CD4-positive, CD25-positive, alpha-beta regulatory T cell (primary cell): ENCODE data around the gene SF3A2. TPM values are rescaled to one million over a fixed set of nuclear protein-coding genes. Genes with fewer than 3 reads are reported as not detected.

Experiments used
- ATAC-seq, 2 donors: fragments of 150-1000 bp; cut with Tn5 transposase; one replicate each; pipeline ENCODE4 v1.10.0; 2021; ENCODE audit warnings: low read depth in 2 of 2, moderate number of reproducible peaks in 2 of 2, moderate library complexity in 1 of 2
- DNase-seq, 3 donors: peaks; one replicate each; pipeline versions ENCODE4 v3.0.0 to v3.0.0-alpha.2; 2012 to 2022; ENCODE audit warnings: mixed read lengths in 1 of 3
- H3K27ac ChIP-seq: one replicate; pipeline ENCODE4 v1.7.0; 2013; ENCODE audit warnings: mild to moderate bottlenecking, low read length; ENCODE audit not compliant: insufficient read depth, poor library complexity, severe bottlenecking
- H3K27me3 ChIP-seq: one replicate; pipeline ENCODE4 v1.7.0; 2013; ENCODE audit warnings: low read length; ENCODE audit not compliant: control insufficient read depth, insufficient read depth
- H3K36me3 ChIP-seq: one replicate; pipeline ENCODE4 v1.7.0; 2013; ENCODE audit warnings: mild to moderate bottlenecking, low read length, moderate library complexity; ENCODE audit not compliant: control insufficient read depth, insufficient read depth
- H3K4me1 ChIP-seq: 2 replicates; pipeline ENCODE4 v1.7.0; 2013; ENCODE audit warnings: mild to moderate bottlenecking, low read length; ENCODE audit not compliant: insufficient read depth, control insufficient read depth, poor library complexity, severe bottlenecking
- H3K4me3 ChIP-seq: one replicate; pipeline ENCODE4 v1.7.0; 2013; ENCODE audit warnings: low read depth, mild to moderate bottlenecking, low read length, moderate library complexity
- H3K9me3 ChIP-seq, 2 experiments: 1 replicate in 1 of 2; 2 replicates in 1 of 2; pipeline ENCODE4 v1.7.0; 2013; ENCODE audit warnings: low read length in 2 of 2, mild to moderate bottlenecking in 1 of 2, moderate library complexity in 1 of 2; ENCODE audit not compliant: control insufficient read depth in 2 of 2
- H3K27ac Mint-ChIP-seq, 3 donors: one replicate each; pipeline ENCODE4 v1.8.0; 2020 to 2022; ENCODE audit warnings: mild to moderate bottlenecking in 3 of 3, mixed read lengths in 3 of 3, moderate library complexity in 2 of 3
- H3K27me3 Mint-ChIP-seq: one replicate; pipeline ENCODE4 v1.8.0; 2022; ENCODE audit warnings: mild to moderate bottlenecking, mixed read lengths
- H3K36me3 Mint-ChIP-seq: one replicate; pipeline ENCODE4 v1.8.0; 2020; ENCODE audit warnings: mixed read lengths
- H3K4me1 Mint-ChIP-seq, 4 donors: one replicate each; pipeline ENCODE4 v1.8.0; 2020 to 2022; ENCODE audit warnings: mixed read lengths in 4 of 4, mild to moderate bottlenecking in 1 of 4
- H3K4me3 Mint-ChIP-seq, 4 donors: one replicate each; pipeline ENCODE4 v1.8.0; 2020 to 2022; ENCODE audit warnings: mild to moderate bottlenecking in 4 of 4, mixed read lengths in 4 of 4, moderate library complexity in 3 of 4
- H3K9me3 Mint-ChIP-seq, 7 donors: one replicate each; pipeline ENCODE4 v1.8.0; 2020 to 2022; ENCODE audit warnings: mixed read lengths in 7 of 7, mild to moderate bottlenecking in 3 of 7, moderate library complexity in 2 of 7
- polyA plus RNA-seq, 4 donors: library from polyadenylated mRNA; unstranded; fragments of 300-500 nt; fragmentation: Illumina TruSeq; gene quantifications; one replicate each; pipeline ENCODE4 v1.2.3, GENCODE V29; 2021
- total RNA-seq: library from RNA; stranded (reverse); gene quantifications from one replicate; pipeline ENCODE4 v1.2.3, GENCODE V29; 2022

SF3A2 gene
- total and polyA plus RNA-seq, 5 donors from 2014 or later: 13.5 to 146 (median 23.0) TPM

GRCh38 chr19:2240881-2241760 lies 4.5 kb downstream of the SF3A2 start:
- Mint-ChIP-seq H3K4me3 (peak overlapping the region; percentile 92 to 100 (median 96)), H3K27ac (peak overlapping the region; percentile 55 to 99 (median 89)), H3K36me3 (peaks cover 16% of the 10 kb centered on the region), H3K4me1 (peaks cover 15 to 67% (median 46%) of the 10 kb centered on the region in 4 donors), H3K9me3 (no peaks in the 10 kb centered on the region), H3K27me3 (peaks cover 13% of the 10 kb centered on the region)
- no peak for ATAC-seq
- Histone ChIP-seq H3K27ac (peak overlapping the region; percentile 99), H3K36me3 (peaks cover 36% of the 10 kb centered on the region), H3K4me3 (peak overlapping the region; percentile 84), H3K27me3 (no peaks in the 10 kb centered on the region), H3K9me3 (no peaks in the 10 kb centered on the region), H3K4me1 (peaks cover 67% of the 10 kb centered on the region)
- no peak for DNase-seq

GRCh38 chr19:2242092-2242537 lies 5.5 kb downstream of the SF3A2 start:
- peaks cover 10% of the 10 kb centered on the region for H3K36me3 Mint-ChIP-seq
- DNase-seq (no peak), ATAC-seq (no peak)
- no peaks in the 10 kb centered on the region for H3K9me3 Mint-ChIP-seq
- H3K27ac Mint-ChIP-seq: peak overlapping the region in 2 of 3 donors; percentile 43 to 60
- peak overlapping the region in 2 of 4 donors; percentile 24 to 46 for H3K4me3 Mint-ChIP-seq
- Histone ChIP-seq H3K36me3 (peaks cover 46% of the 10 kb centered on the region), H3K27me3 (no peaks in the 10 kb centered on the region), H3K4me3 (no peak overlapping the region), H3K27ac (no peak overlapping the region), H3K9me3 (no peaks in the 10 kb centered on the region), H3K4me1 (peaks cover 63% of the 10 kb centered on the region)
- peaks cover 15 to 61% (median 41%) of the 10 kb centered on the region in 4 donors for H3K4me1 Mint-ChIP-seq
- H3K27me3 Mint-ChIP-seq: peaks cover 13% of the 10 kb centered on the region

- Mint-ChIP-seq H3K4me3 (peak overlapping the region in 3 of 4 donors; percentile 24 to 56 (median 54)), H3K4me1 (peaks cover 15 to 55% (median 37%) of the 10 kb centered on the region in 4 donors), H3K9me3 (no peaks in the 10 kb centered on the region), H3K36me3 (peaks cover 10% of the 10 kb centered on the region), H3K27ac (peak overlapping the region in 2 of 3 donors; percentile 60 to 82), H3K27me3 (peaks cover 13% of the 10 kb centered on the region)
- Histone ChIP-seq H3K4me1 (peaks cover 56% of the 10 kb centered on the region), H3K27me3 (no peaks in the 10 kb centered on the region), H3K4me3 (no peak overlapping the region), H3K36me3 (peaks cover 51% of the 10 kb centered on the region), H3K9me3 (no peaks in the 10 kb centered on the region), H3K27ac (no peak overlapping the region)
- ATAC-seq: no peak
- no peak for DNase-seq
Observed at GRCh38 chr19:2242816-2243215, 6.2 kb downstream of the SF3A2 start.

- Mint-ChIP-seq H3K27ac (no peak overlapping the region), H3K4me1 (peaks cover 11 to 48% (median 31%) of the 10 kb centered on the region in 4 donors), H3K36me3 (peaks cover 6% of the 10 kb centered on the region), H3K4me3 (peak overlapping the region in 1 of 4 donors; percentile 15), H3K9me3 (no peaks in the 10 kb centered on the region), H3K27me3 (peaks cover 9% of the 10 kb centered on the region)
- H3K27me3 ChIP-seq: no peaks in the 10 kb centered on the region
- ATAC-seq (no peak), DNase-seq (no peak)
- H3K27ac ChIP-seq: no peak overlapping the region
- H3K4me3 ChIP-seq: no peak overlapping the region
- H3K36me3 ChIP-seq: peaks cover 51% of the 10 kb centered on the region
- H3K9me3 ChIP-seq: no peaks in the 10 kb centered on the region
- peaks cover 49% of the 10 kb centered on the region for H3K4me1 ChIP-seq
Observed at GRCh38 chr19:2243274-2244124, 6.9 kb downstream of the SF3A2 start.

- Histone ChIP-seq H3K4me1 (peaks cover 43% of the 10 kb centered on the region), H3K9me3 (no peaks in the 10 kb centered on the region), H3K27me3 (no peaks in the 10 kb centered on the region), H3K36me3 (peaks cover 51% of the 10 kb centered on the region), H3K4me3 (no peak overlapping the region), H3K27ac (no peak overlapping the region)
- peaks cover 8% of the 10 kb centered on the region for H3K27me3 Mint-ChIP-seq
- no peak for ATAC-seq
- peak overlapping the region in 1 of 4 donors; percentile 15 for H3K4me3 Mint-ChIP-seq
- no peak overlapping the region for H3K27ac Mint-ChIP-seq
- peaks cover 3% of the 10 kb centered on the region for H3K36me3 Mint-ChIP-seq
- peaks cover 8 to 42% (median 27%) of the 10 kb centered on the region in 4 donors for H3K4me1 Mint-ChIP-seq
- no peaks in the 10 kb centered on the region for H3K9me3 Mint-ChIP-seq
- no peak for DNase-seq
Observed at GRCh38 chr19:2244125-2244411, 7.4 kb downstream of the SF3A2 start.

GRCh38 chr19:2244486-2244885 lies 7.9 kb downstream of the SF3A2 start:
- no peak overlapping the region for H3K4me3 ChIP-seq
- no peak for ATAC-seq
- Mint-ChIP-seq H3K9me3 (no peaks in the 10 kb centered on the region), H3K4me3 (peak overlapping the region in 2 of 4 donors; percentile 15), H3K4me1 (peaks cover 4 to 38% (median 24%) of the 10 kb centered on the region in 4 donors), H3K27ac (no peak overlapping the region), H3K36me3 (peaks cover 3% of the 10 kb centered on the region), H3K27me3 (peaks cover 4% of the 10 kb centered on the region)
- no peaks in the 10 kb centered on the region for H3K9me3 ChIP-seq
- H3K27ac ChIP-seq: no peak overlapping the region
- no peak for DNase-seq
- peaks cover 39% of the 10 kb centered on the region for H3K4me1 ChIP-seq
- H3K36me3 ChIP-seq: peaks cover 51% of the 10 kb centered on the region
- H3K27me3 ChIP-seq: no peaks in the 10 kb centered on the region

GRCh38 chr19:2245273-2245672 lies 8.6 kb downstream of the SF3A2 start:
- Histone ChIP-seq H3K27ac (no peak overlapping the region), H3K9me3 (no peaks in the 10 kb centered on the region), H3K36me3 (peaks cover 51% of the 10 kb centered on the region), H3K4me1 (peaks cover 36% of the 10 kb centered on the region), H3K27me3 (no peaks in the 10 kb centered on the region), H3K4me3 (no peak overlapping the region)
- no peak overlapping the region for H3K4me3 Mint-ChIP-seq
- no peaks in the 10 kb centered on the region for H3K27me3 Mint-ChIP-seq
- H3K9me3 Mint-ChIP-seq: no peaks in the 10 kb centered on the region
- no peak for ATAC-seq
- no peak for DNase-seq
- no peak overlapping the region for H3K27ac Mint-ChIP-seq
- H3K36me3 Mint-ChIP-seq: no peaks in the 10 kb centered on the region
- peaks cover 0 to 30% (median 18%) of the 10 kb centered on the region in 4 donors for H3K4me1 Mint-ChIP-seq
